Esophagus muscularis mucosa (tissue), 2 donors: ENCODE measurements around the gene ZNF500.

Experiments used
- POLR2A ChIP-seq: fragments of 450-650 bp; IDR thresholded peaks from one replicate; pipeline ENCODE4 v1.6.1; 2017; ENCODE audit warnings: antibody characterized with exemption, moderate library complexity, mild to moderate bottlenecking, low read depth
- POLR2AphosphoS5 ChIP-seq, 2 donors: sonication (generic); formaldehyde crosslinking; IDR thresholded peaks; one replicate each; pipeline ENCODE4 v1.6.1; 2017; ENCODE audit warnings: antibody characterized with exemption in 2 of 2

GRCh38 chr16:4734063-4734729 lies 32.8 kb downstream of the ZNF500 start, which contains the start of the genes ANKS3 and DNAAF8:
- TF ChIP-seq POLR2AphosphoS5 (IDR thresholded peaks at IDR 0.05), result peak; percentile 69 to 93
- no peak for TF ChIP-seq POLR2A
